Thoracic aorta (tissue), 2 donors: ENCODE measurements around the gene CMTM5. TPM values are rescaled to one million over a fixed set of nuclear protein-coding genes. Genes with fewer than 3 reads are reported as not detected.

Experiments
- ATAC-seq: fragments of 150-250 bp; one replicate; pipeline ENCODE4 v1.8.0; 2017; ENCODE audit warnings: low read depth; ENCODE audit not compliant: insufficient number of reproducible peaks, low FRiP score
- DNase-seq: peaks from one replicate; pipeline ENCODE4 v3.0.0-alpha.2; 2020; ENCODE audit warnings: low spot score
- H3K27ac ChIP-seq, 2 donors: fragments of 200-600 bp; sonication (generic); 1 replicate in 1 of 2; 2 replicates in 1 of 2; pipeline ENCODE4 v1.5.1; 2016; ENCODE audit warnings: mild to moderate bottlenecking in 2 of 2, moderate library complexity in 2 of 2
- H3K27me3 ChIP-seq: fragments of 200-600 bp; sonication (generic); replicated peaks from 2 replicates; pipeline ENCODE4 v1.6.0; 2016; ENCODE audit warnings: mild to moderate bottlenecking; ENCODE audit not compliant: insufficient read depth
- H3K36me3 ChIP-seq: fragments of 200-600 bp; sonication (generic); one replicate; pipeline ENCODE4 v1.5.1; 2016
- H3K4me1 ChIP-seq, 2 donors: fragments of 200-600 bp; sonication (generic); 1 replicate in 1 of 2; 2 replicates in 1 of 2; pipeline versions ENCODE4 v1.5.1 to v1.6.0; 2016; ENCODE audit warnings: low read depth in 2 of 2, mild to moderate bottlenecking in 1 of 2; ENCODE audit not compliant: control insufficient read depth in 1 of 2
- H3K4me3 ChIP-seq: fragments of 200-600 bp; sonication (generic); 2 replicates; pipeline ENCODE4 v1.5.1; 2016; ENCODE audit warnings: mild to moderate bottlenecking
- H3K9me3 ChIP-seq: fragments of 200-600 bp; sonication (generic); 2 replicates; pipeline ENCODE4 v1.5.1; 2016
- total RNA-seq, 2 donors: library from RNA; depleted of rRNA; stranded (reverse); fragments of >200 nt; gene quantifications; one replicate each; pipeline versions ENCODE4 v1.1.0 to v1.2.3, GENCODE V29; 2016
- TF ChIP-seq, protein P1 (sequence below): fragments of 200-600 bp; sonication (generic); IDR thresholded peaks from one replicate; pipeline ENCODE4 v1.5.1; 2019; ENCODE audit warnings: antibody characterized with exemption

The CMTM5 gene
- total RNA-seq, 2 donors from 2014 or later = 2.6 TPM; not detected in 1

DNA sequence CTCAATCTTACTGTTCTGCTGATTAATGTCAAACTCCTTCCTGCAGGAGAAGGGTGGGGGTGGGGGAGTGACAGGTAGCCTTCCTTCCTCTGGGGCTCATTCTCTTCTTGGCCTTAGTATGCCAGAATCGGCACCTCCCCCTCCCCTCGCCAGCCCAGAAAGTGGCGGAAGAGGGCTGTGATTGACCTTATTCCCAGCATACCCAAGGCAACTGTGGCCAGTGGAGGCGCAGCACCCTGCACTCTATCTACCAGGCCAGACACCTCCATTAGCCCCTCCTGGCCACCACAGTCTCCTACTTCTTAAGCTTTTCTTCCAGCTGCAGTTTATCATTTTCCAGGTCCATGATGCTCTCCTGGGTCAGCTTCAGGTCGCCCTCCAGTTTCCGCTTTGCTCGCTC, 15.8 kb downstream of the CMTM5 start:
- no peaks in the 10 kb centered on the region for H3K36me3 ChIP-seq
- DNase-seq = no peak
- TF ChIP-seq, protein P1, sequence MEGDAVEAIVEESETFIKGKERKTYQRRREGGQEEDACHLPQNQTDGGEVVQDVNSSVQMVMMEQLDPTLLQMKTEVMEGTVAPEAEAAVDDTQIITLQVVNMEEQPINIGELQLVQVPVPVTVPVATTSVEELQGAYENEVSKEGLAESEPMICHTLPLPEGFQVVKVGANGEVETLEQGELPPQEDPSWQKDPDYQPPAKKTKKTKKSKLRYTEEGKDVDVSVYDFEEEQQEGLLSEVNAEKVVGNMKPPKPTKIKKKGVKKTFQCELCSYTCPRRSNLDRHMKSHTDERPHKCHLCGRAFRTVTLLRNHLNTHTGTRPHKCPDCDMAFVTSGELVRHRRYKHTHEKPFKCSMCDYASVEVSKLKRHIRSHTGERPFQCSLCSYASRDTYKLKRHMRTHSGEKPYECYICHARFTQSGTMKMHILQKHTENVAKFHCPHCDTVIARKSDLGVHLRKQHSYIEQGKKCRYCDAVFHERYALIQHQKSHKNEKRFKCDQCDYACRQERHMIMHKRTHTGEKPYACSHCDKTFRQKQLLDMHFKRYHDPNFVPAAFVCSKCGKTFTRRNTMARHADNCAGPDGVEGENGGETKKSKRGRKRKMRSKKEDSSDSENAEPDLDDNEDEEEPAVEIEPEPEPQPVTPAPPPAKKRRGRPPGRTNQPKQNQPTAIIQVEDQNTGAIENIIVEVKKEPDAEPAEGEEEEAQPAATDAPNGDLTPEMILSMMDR = no peak
- no peak overlapping the region for H3K4me3 ChIP-seq
- no peaks in the 10 kb centered on the region for H3K9me3 ChIP-seq
- no peak for ATAC-seq
- no peaks in the 10 kb centered on the region for H3K4me1 ChIP-seq
- H3K27me3 ChIP-seq = no peaks in the 10 kb centered on the region
- no peak overlapping the region for H3K27ac ChIP-seq

DNA sequence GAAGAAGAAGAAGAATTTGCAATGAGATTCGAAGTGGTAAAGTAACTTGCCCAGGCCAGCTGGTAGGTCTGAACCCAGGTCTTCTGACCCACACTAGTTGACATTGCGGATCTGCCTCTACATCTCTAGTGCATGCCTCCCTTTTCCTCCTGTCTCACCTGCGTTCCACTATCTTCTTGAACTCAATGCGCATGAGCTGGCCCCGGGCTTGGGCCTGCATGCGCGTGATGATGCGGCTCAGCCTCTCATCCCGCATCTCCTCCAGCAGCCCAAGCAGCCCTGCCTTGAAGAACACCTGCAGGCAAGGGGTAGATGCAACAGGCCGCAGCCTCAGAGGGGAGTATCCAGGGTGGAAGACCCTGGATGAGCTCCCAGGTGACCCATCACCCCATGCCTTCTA, 19.3 kb downstream of the CMTM5 start:
- no peaks in the 10 kb centered on the region for H3K36me3 ChIP-seq
- no peak for ATAC-seq

DNA sequence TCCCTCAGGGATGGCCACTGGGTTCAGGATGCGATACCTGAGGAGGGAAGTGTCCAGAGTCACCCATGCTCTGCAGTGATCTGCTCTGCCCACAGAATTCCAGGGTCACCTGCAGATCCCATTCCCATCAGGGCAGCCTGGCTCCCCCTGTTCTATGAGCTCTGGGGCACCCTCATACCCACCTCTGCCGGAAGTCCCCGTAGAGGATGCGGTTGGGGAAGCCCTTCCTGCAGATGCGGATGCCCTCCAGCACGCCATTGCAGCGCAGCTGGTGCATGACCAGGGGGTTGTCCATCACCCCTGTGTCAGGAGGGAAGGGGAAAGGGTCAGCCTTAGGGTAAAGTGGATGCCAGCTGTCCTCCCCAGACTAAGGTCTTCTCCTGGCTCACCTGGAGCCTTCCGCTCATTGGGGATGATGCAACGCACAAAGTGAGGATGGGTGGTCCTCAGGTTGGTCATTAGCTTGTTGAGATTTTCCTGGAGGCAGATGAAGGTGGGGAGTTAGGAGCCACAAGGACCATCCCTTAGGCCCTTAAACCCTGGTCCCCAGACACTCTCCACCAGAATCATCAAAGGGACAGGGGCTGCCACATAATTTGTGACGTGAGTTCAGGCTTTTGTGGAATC, 20.0 kb downstream of the CMTM5 start:
- H3K4me1 ChIP-seq = no peaks in the 10 kb centered on the region
- no peaks in the 10 kb centered on the region for H3K36me3 ChIP-seq
- H3K4me3 ChIP-seq = no peak overlapping the region
- no peak overlapping the region for H3K27ac ChIP-seq
- TF ChIP-seq, protein P1 = no peak
- H3K27me3 ChIP-seq = no peaks in the 10 kb centered on the region
- no peaks in the 10 kb centered on the region for H3K9me3 ChIP-seq
- ATAC-seq (no peak), DNase-seq (no peak)

More for the DNA sequence above, 19.3 kb downstream of the CMTM5 start:
- no peak for DNase-seq
- Histone ChIP-seq H3K4me3 (no peak overlapping the region), H3K27me3 (no peaks in the 10 kb centered on the region), H3K4me1 (no peaks in the 10 kb centered on the region), H3K27ac (no peak overlapping the region), H3K9me3 (no peaks in the 10 kb centered on the region)
- TF ChIP-seq, protein P1 = no peak

DNA sequence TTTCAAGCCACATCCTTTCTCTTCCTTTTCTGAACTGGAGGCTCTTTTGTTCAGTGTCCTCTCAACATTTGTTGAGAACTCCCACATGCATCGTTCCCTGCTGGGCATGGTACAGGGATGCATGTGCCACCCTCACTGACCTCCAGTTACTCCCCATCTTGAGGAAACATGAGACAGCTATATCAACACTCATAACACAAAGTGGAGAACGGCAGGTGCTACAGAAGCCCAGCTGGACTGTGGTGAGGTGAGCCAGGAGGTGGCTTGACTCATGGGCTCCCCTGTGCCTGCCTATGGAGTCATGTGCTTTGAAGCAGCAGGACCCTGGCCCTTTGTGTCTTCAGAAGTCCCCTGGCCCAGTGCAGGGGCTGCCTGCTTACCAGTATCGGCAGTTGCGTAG, 21.5 kb downstream of the CMTM5 start:
- Histone ChIP-seq H3K36me3 (no peaks in the 10 kb centered on the region), H3K27ac (no peak overlapping the region), H3K4me1 (no peaks in the 10 kb centered on the region), H3K27me3 (no peaks in the 10 kb centered on the region), H3K9me3 (no peaks in the 10 kb centered on the region), H3K4me3 (no peak overlapping the region)
- ATAC-seq (no peak), DNase-seq (no peak)
- TF ChIP-seq, protein P1 = no peak

DNA sequence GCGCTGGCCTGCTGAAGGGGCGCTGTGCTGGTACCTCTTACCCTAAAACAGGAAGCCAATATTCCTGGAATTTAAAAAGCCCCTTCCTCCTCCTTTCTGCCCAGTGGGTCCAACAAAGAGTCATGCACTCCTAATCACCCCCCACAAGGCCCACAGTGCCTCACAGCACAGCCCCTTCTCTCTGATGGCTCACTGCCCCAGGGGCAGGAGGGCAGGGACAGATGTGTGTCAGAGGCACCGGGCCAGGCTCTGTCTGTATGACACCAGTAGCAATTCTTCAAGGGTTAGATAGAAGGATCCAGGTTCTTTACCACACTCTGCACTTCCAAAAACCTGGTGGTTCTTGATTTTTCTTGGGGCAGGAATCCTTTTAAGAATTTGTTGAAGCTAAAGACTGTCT, 22.3 kb downstream of the CMTM5 start:
- Histone ChIP-seq H3K27ac (no peak overlapping the region), H3K4me1 (no peaks in the 10 kb centered on the region), H3K9me3 (no peaks in the 10 kb centered on the region), H3K4me3 (no peak overlapping the region), H3K27me3 (no peaks in the 10 kb centered on the region), H3K36me3 (no peaks in the 10 kb centered on the region)
- TF ChIP-seq, protein P1 = no peak
- ATAC-seq (no peak), DNase-seq (no peak)
